Placental pericyte (primary cell): ENCODE data around the gene PRRT4. TPM values are rescaled to one million over a fixed set of nuclear protein-coding genes. Genes with fewer than 3 reads are reported as not detected.

Experiments
- small RNA-seq: library from RNA; depleted of rRNA; stranded (forward); fragments of <200 nt; gene quantifications from one replicate; pipeline ENCODE3, GENCODE V24; 2012; ENCODE audit warnings: low replicate concordance
- total RNA-seq: library from RNA; depleted of rRNA; stranded (reverse); fragments of >200 nt; gene quantifications from 2 replicates; pipeline ENCODE4 v1.2.3, GENCODE V29; 2012

PRRT4 gene
- not detected in 2 replicates for total RNA-seq

GRCh38 chr7:128361411-128362379, at the start of gene PRRT4:
Gene PRRT4 (minus strand): TSS chr7:128361690.

GRCh38 chr7:128409596-128410450, 48.3 kb upstream of the PRRT4 start, which contains the start of gene IMPDH1:
Gene IMPDH1 (minus strand): TSS chr7:128409982. CDS start chr7:128409901, 81 bp downstream.

GRCh38 chr7:128343554-128344430, 17.7 kb downstream of the PRRT4 start, which contains the start of gene RBM28:
Gene RBM28 (minus strand): TSS chr7:128343908. CDS start chr7:128343793, 115 bp downstream.

Small RNAs within 50 kb of the gene (small RNA-seq; reads per million reads assigned to genes)
- gene RNU7-27P, result not detected

Other genes starting within 250 kb of the PRRT4 start
- not detected in 2 replicates for gene LEP, start 120.4 kb downstream of the PRRT4 start, total RNA-seq
- gene RBM28, start 17.8 kb downstream of the PRRT4 start, total RNA-seq, result 17.3 and 17.5 TPM in 2 replicates
- 55.6 and 77.2 TPM in 2 replicates for gene IMPDH1, start 48.3 kb upstream of the PRRT4 start, total RNA-seq
- gene HILPDA, start 94.2 kb upstream of the PRRT4 start, total RNA-seq, result 9.8 and 14.5 TPM in 2 replicates
- 24.7 and 47.7 TPM in 2 replicates for gene METTL2B, start 115.1 kb upstream of the PRRT4 start, total RNA-seq